ENCODE data around the gene KCNAB1. TPM values are rescaled to one million over a fixed set of nuclear protein-coding genes. Genes with fewer than 3 reads are reported as not detected.

The KCNAB1 gene
- total and polyA plus RNA-seq, 2 donors (not counting 3 experiments of a cell fraction or from before 2014, with no cell fraction given) = 0.21 TPM; not detected in 1

GRCh38 chr3:156227704-156228103, 107.3 kb downstream of the KCNAB1 start:
- no peak for FAIRE-seq
- H3K9me1 ChIP-seq (replicated peaks; ENCODE audit: control insufficient read depth, extremely low read depth, insufficient read depth, low read length) = no peaks in the 10 kb centered on the region
- dilution Hi-C loops (cut with MboI; ENCODE audit: extremely low pct_ligation_motif_present, low sequenced_read_pairs) = no loop called here
- no peak overlapping the region for H3K9ac ChIP-seq (replicated peaks; ENCODE audit: extremely low read depth, insufficient read depth, low read length)
- ChIA-PET POLR2A (no interaction called here), CTCF (no interaction called here)
- H3K79me2 ChIP-seq (ENCODE audit: control insufficient read depth, insufficient read depth, low read length) = no peaks in the 10 kb centered on the region
- no peak for DNase-seq (ENCODE audit: low read depth, low spot score)
- H3K27ac ChIP-seq (ENCODE audit: insufficient read depth, low read depth, low read length) = no peak overlapping the region
- H3K36me3 ChIP-seq (ENCODE audit: control insufficient read depth in 2 of 2, extremely low read depth in 1 of 2, insufficient read depth in 2 of 2, low read length in 2 of 2) = no peaks in the 10 kb centered on the region
- no TSS peak for BruUV-seq (replicated peaks)
- no peak for TF ChIP-seq POLR2AphosphoS5 (IDR thresholded peaks at IDR 0.05; ENCODE audit: insufficient read depth, low read depth, low read length)
- no peak for TF ChIP-seq GATA2 (IDR thresholded peaks at IDR 0.05; ENCODE audit: insufficient read depth, insufficient read length, low read depth, low read length)
- TF ChIP-seq, protein P1, sequence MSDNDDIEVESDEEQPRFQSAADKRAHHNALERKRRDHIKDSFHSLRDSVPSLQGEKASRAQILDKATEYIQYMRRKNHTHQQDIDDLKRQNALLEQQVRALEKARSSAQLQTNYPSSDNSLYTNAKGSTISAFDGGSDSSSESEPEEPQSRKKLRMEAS (IDR thresholded peaks at IDR 0.05; ENCODE audit: insufficient read depth, insufficient read length) = no peak
- no peak for TF ChIP-seq FOS (IDR thresholded peaks at IDR 0.05; ENCODE audit: borderline replicate concordance, insufficient read depth, low read length)
- no peak for TF ChIP-seq JUN (IDR thresholded peaks at IDR 0.05; ENCODE audit: borderline replicate concordance, insufficient read depth, insufficient read length, low read depth)
- TF ChIP-seq MYC (IDR thresholded peaks at IDR 0.05; ENCODE audit: low read depth, low read length) = no peak
- no peak for TF ChIP-seq EZH2 (IDR thresholded peaks at IDR 0.05; ENCODE audit: borderline replicate concordance, low read depth, low read length, severe bottlenecking)
- TF ChIP-seq POLR2A (IDR thresholded peaks at IDR 0.05; ENCODE audit: low read depth, low read length) = no peak
- TF ChIP-seq, protein P2, sequence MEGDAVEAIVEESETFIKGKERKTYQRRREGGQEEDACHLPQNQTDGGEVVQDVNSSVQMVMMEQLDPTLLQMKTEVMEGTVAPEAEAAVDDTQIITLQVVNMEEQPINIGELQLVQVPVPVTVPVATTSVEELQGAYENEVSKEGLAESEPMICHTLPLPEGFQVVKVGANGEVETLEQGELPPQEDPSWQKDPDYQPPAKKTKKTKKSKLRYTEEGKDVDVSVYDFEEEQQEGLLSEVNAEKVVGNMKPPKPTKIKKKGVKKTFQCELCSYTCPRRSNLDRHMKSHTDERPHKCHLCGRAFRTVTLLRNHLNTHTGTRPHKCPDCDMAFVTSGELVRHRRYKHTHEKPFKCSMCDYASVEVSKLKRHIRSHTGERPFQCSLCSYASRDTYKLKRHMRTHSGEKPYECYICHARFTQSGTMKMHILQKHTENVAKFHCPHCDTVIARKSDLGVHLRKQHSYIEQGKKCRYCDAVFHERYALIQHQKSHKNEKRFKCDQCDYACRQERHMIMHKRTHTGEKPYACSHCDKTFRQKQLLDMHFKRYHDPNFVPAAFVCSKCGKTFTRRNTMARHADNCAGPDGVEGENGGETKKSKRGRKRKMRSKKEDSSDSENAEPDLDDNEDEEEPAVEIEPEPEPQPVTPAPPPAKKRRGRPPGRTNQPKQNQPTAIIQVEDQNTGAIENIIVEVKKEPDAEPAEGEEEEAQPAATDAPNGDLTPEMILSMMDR (IDR thresholded peaks at IDR 0.05; ENCODE audit: extremely low read depth in 1 of 2, insufficient read depth in 1 of 2, low read depth in 1 of 2, low read length in 2 of 2) = no peak
- no peaks in the 10 kb centered on the region for H4K20me1 ChIP-seq (replicated peaks; ENCODE audit: control insufficient read depth, extremely low read depth, insufficient read depth, low read length)
- intact Hi-C loops (cut with micrococcal nuclease) = no loop called here
- H3K4me3 ChIP-seq (replicated peaks in 1 of 3; ENCODE audit: insufficient read depth in 1 of 3, low read depth in 1 of 3, low read length in 3 of 3) = no peak overlapping the region
- no peaks in the 10 kb centered on the region for H3K4me1 ChIP-seq (ENCODE audit: control insufficient read depth, extremely low read depth, insufficient read depth, low read length)
- H3K4me2 ChIP-seq (ENCODE audit: insufficient read depth, low read length) = no peak overlapping the region
- H3K9me3 ChIP-seq (replicated peaks; ENCODE audit: control insufficient read depth, insufficient read depth, low read length) = no peaks in the 10 kb centered on the region
- H3K27me3 ChIP-seq (ENCODE audit: control insufficient read depth in 2 of 2, insufficient read depth in 2 of 2, low read length in 2 of 2) = no peaks in the 10 kb centered on the region
- H2AFZ ChIP-seq (ENCODE audit: low read depth, low read length) = no peak overlapping the region

All from endothelial cell of umbilical vein (primary cell).